ENCODE data around the gene KIF7.

Gene KIF7

GRCh38 chr15:89669941-89670340, 14.7 kb upstream of the KIF7 start:
- H3K27ac ChIP-seq (ENCODE audit: low read depth in 2 of 2, low read length in 2 of 2) = no peak overlapping the region
- no peaks in the 10 kb centered on the region for H3K27me3 ChIP-seq (ENCODE audit: control insufficient read depth in 2 of 2, insufficient read depth in 2 of 2, low read length in 2 of 2)
- H3K9ac ChIP-seq (ENCODE audit: low read depth in 1 of 2, low read length in 2 of 2) = no peak overlapping the region
- peaks cover 6 to 9% of the 10 kb centered on the region in 2 donors for H3K4me1 ChIP-seq (ENCODE audit: control insufficient read depth in 2 of 2, insufficient read depth in 2 of 2, low read length in 2 of 2)
- H3K9me3 ChIP-seq (ENCODE audit: control insufficient read depth in 2 of 2, low read length in 2 of 2) = no peaks in the 10 kb centered on the region
- no peak overlapping the region for H3K4me3 ChIP-seq (ENCODE audit: low read length in 2 of 2)
- no peaks in the 10 kb centered on the region for H3K36me3 ChIP-seq (ENCODE audit: control insufficient read depth in 2 of 2, insufficient read depth in 2 of 2, low read length in 2 of 2)

- H3K9ac ChIP-seq (ENCODE audit: low read depth in 1 of 2, low read length in 2 of 2) = no peak overlapping the region
- H3K4me3 ChIP-seq (ENCODE audit: low read length in 2 of 2) = no peak overlapping the region
- H3K36me3 ChIP-seq (ENCODE audit: control insufficient read depth in 2 of 2, insufficient read depth in 2 of 2, low read length in 2 of 2) = no peaks in the 10 kb centered on the region
- peaks cover 9 to 12% of the 10 kb centered on the region in 2 donors for H3K4me1 ChIP-seq (ENCODE audit: control insufficient read depth in 2 of 2, insufficient read depth in 2 of 2, low read length in 2 of 2)
- H3K27me3 ChIP-seq (ENCODE audit: control insufficient read depth in 2 of 2, insufficient read depth in 2 of 2, low read length in 2 of 2) = no peaks in the 10 kb centered on the region
- no peaks in the 10 kb centered on the region for H3K9me3 ChIP-seq (ENCODE audit: control insufficient read depth in 2 of 2, low read length in 2 of 2)
- no peak overlapping the region for H3K27ac ChIP-seq (ENCODE audit: low read depth in 2 of 2, low read length in 2 of 2)
Observed at GRCh38 chr15:89669309-89669865, 14.1 kb upstream of the KIF7 start.

GRCh38 chr15:89668171-89668570, 12.9 kb upstream of the KIF7 start:
- Histone ChIP-seq H3K9ac (ENCODE audit: low read depth in 1 of 2, low read length in 2 of 2) (no peak overlapping the region), H3K36me3 (ENCODE audit: control insufficient read depth in 2 of 2, insufficient read depth in 2 of 2, low read length in 2 of 2) (no peaks in the 10 kb centered on the region), H3K27ac (ENCODE audit: low read depth in 2 of 2, low read length in 2 of 2) (no peak overlapping the region), H3K27me3 (ENCODE audit: control insufficient read depth in 2 of 2, insufficient read depth in 2 of 2, low read length in 2 of 2) (no peaks in the 10 kb centered on the region), H3K4me1 (ENCODE audit: control insufficient read depth in 2 of 2, insufficient read depth in 2 of 2, low read length in 2 of 2) (peaks cover 10 to 15% of the 10 kb centered on the region in 2 donors), H3K4me3 (ENCODE audit: low read length in 2 of 2) (no peak overlapping the region), H3K9me3 (ENCODE audit: control insufficient read depth in 2 of 2, low read length in 2 of 2) (no peaks in the 10 kb centered on the region)

GRCh38 chr15:89667706-89667960, 12.4 kb upstream of the KIF7 start:
- Histone ChIP-seq H3K27me3 (ENCODE audit: control insufficient read depth in 2 of 2, insufficient read depth in 2 of 2, low read length in 2 of 2) (peaks cover 0 to 3% of the 10 kb centered on the region in 2 donors), H3K9ac (ENCODE audit: low read depth in 1 of 2, low read length in 2 of 2) (no peak overlapping the region), H3K27ac (ENCODE audit: low read depth in 2 of 2, low read length in 2 of 2) (no peak overlapping the region), H3K4me1 (ENCODE audit: control insufficient read depth in 2 of 2, insufficient read depth in 2 of 2, low read length in 2 of 2) (peaks cover 15 to 20% of the 10 kb centered on the region in 2 donors), H3K9me3 (ENCODE audit: control insufficient read depth in 2 of 2, low read length in 2 of 2) (no peaks in the 10 kb centered on the region), H3K4me3 (ENCODE audit: low read length in 2 of 2) (no peak overlapping the region), H3K36me3 (ENCODE audit: control insufficient read depth in 2 of 2, insufficient read depth in 2 of 2, low read length in 2 of 2) (no peaks in the 10 kb centered on the region)

GRCh38 chr15:89666858-89667705, 11.8 kb upstream of the KIF7 start:
- Histone ChIP-seq H3K9ac (ENCODE audit: low read depth in 1 of 2, low read length in 2 of 2) (no peak overlapping the region), H3K36me3 (ENCODE audit: control insufficient read depth in 2 of 2, insufficient read depth in 2 of 2, low read length in 2 of 2) (no peaks in the 10 kb centered on the region), H3K27ac (ENCODE audit: low read depth in 2 of 2, low read length in 2 of 2) (no peak overlapping the region), H3K4me3 (ENCODE audit: low read length in 2 of 2) (no peak overlapping the region), H3K27me3 (ENCODE audit: control insufficient read depth in 2 of 2, insufficient read depth in 2 of 2, low read length in 2 of 2) (peaks cover 0 to 3% of the 10 kb centered on the region in 2 donors), H3K4me1 (ENCODE audit: control insufficient read depth in 2 of 2, insufficient read depth in 2 of 2, low read length in 2 of 2) (peaks cover 19 to 26% of the 10 kb centered on the region in 2 donors), H3K9me3 (ENCODE audit: control insufficient read depth in 2 of 2, low read length in 2 of 2) (no peaks in the 10 kb centered on the region)

- H3K27ac ChIP-seq (ENCODE audit: low read depth in 2 of 2, low read length in 2 of 2) = peak overlapping the region; percentile 61 to 71
- no peaks in the 10 kb centered on the region for H3K36me3 ChIP-seq (ENCODE audit: control insufficient read depth in 2 of 2, insufficient read depth in 2 of 2, low read length in 2 of 2)
- H3K4me1 ChIP-seq (ENCODE audit: control insufficient read depth in 2 of 2, insufficient read depth in 2 of 2, low read length in 2 of 2) = peaks cover 19 to 24% of the 10 kb centered on the region in 2 donors
- H3K9ac ChIP-seq (ENCODE audit: low read depth in 1 of 2, low read length in 2 of 2) = peak overlapping the region in 1 of 2 donors; percentile 10
- peaks cover 0 to 3% of the 10 kb centered on the region in 2 donors for H3K27me3 ChIP-seq (ENCODE audit: control insufficient read depth in 2 of 2, insufficient read depth in 2 of 2, low read length in 2 of 2)
- H3K9me3 ChIP-seq (ENCODE audit: control insufficient read depth in 2 of 2, low read length in 2 of 2) = no peaks in the 10 kb centered on the region
- peak overlapping the region; percentile 51 to 52 for H3K4me3 ChIP-seq (ENCODE audit: low read length in 2 of 2)
Observed at GRCh38 chr15:89666184-89666857, 11.1 kb upstream of the KIF7 start.

- Histone ChIP-seq H3K27ac (ENCODE audit: low read depth in 2 of 2, low read length in 2 of 2) (peak overlapping the region; percentile 61 to 71), H3K9ac (ENCODE audit: low read depth in 1 of 2, low read length in 2 of 2) (peak overlapping the region; percentile 10 to 76), H3K4me3 (ENCODE audit: low read length in 2 of 2) (peak overlapping the region; percentile 51 to 52), H3K27me3 (ENCODE audit: control insufficient read depth in 2 of 2, insufficient read depth in 2 of 2, low read length in 2 of 2) (peaks cover 0 to 3% of the 10 kb centered on the region in 2 donors), H3K4me1 (ENCODE audit: control insufficient read depth in 2 of 2, insufficient read depth in 2 of 2, low read length in 2 of 2) (peaks cover 19 to 21% of the 10 kb centered on the region in 2 donors), H3K9me3 (ENCODE audit: control insufficient read depth in 2 of 2, low read length in 2 of 2) (no peaks in the 10 kb centered on the region), H3K36me3 (ENCODE audit: control insufficient read depth in 2 of 2, insufficient read depth in 2 of 2, low read length in 2 of 2) (no peaks in the 10 kb centered on the region)
Observed at GRCh38 chr15:89665449-89666181, 10.3 kb upstream of the KIF7 start.

GRCh38 chr15:89664441-89665350, 9.4 kb upstream of the KIF7 start:
- H3K9me3 ChIP-seq (ENCODE audit: control insufficient read depth in 2 of 2, low read length in 2 of 2) = no peaks in the 10 kb centered on the region
- H3K4me1 ChIP-seq (ENCODE audit: control insufficient read depth in 2 of 2, insufficient read depth in 2 of 2, low read length in 2 of 2) = peaks cover 19 to 21% of the 10 kb centered on the region in 2 donors
- peak overlapping the region; percentile 51 to 52 for H3K4me3 ChIP-seq (ENCODE audit: low read length in 2 of 2)
- peak overlapping the region in 1 of 2 donors; percentile 76 for H3K9ac ChIP-seq (ENCODE audit: low read depth in 1 of 2, low read length in 2 of 2)
- peaks cover 0 to 3% of the 10 kb centered on the region in 2 donors for H3K27me3 ChIP-seq (ENCODE audit: control insufficient read depth in 2 of 2, insufficient read depth in 2 of 2, low read length in 2 of 2)
- H3K36me3 ChIP-seq (ENCODE audit: control insufficient read depth in 2 of 2, insufficient read depth in 2 of 2, low read length in 2 of 2) = no peaks in the 10 kb centered on the region
- peak overlapping the region in 1 of 2 donors; percentile 61 for H3K27ac ChIP-seq (ENCODE audit: low read depth in 2 of 2, low read length in 2 of 2)

GRCh38 chr15:89662893-89663626, 7.8 kb upstream of the KIF7 start:
- Histone ChIP-seq H3K4me1 (ENCODE audit: control insufficient read depth in 2 of 2, insufficient read depth in 2 of 2, low read length in 2 of 2) (peaks cover 19 to 21% of the 10 kb centered on the region in 2 donors), H3K36me3 (ENCODE audit: control insufficient read depth in 2 of 2, insufficient read depth in 2 of 2, low read length in 2 of 2) (no peaks in the 10 kb centered on the region), H3K27ac (ENCODE audit: low read depth in 2 of 2, low read length in 2 of 2) (peak overlapping the region; percentile 88 to 90), H3K9ac (ENCODE audit: low read depth in 1 of 2, low read length in 2 of 2) (peak overlapping the region; percentile 53 to 65), H3K4me3 (ENCODE audit: low read length in 2 of 2) (peak overlapping the region; percentile 28 to 59), H3K9me3 (ENCODE audit: control insufficient read depth in 2 of 2, low read length in 2 of 2) (no peaks in the 10 kb centered on the region), H3K27me3 (ENCODE audit: control insufficient read depth in 2 of 2, insufficient read depth in 2 of 2, low read length in 2 of 2) (peaks cover 0 to 3% of the 10 kb centered on the region in 2 donors)

All from mucosa of rectum (tissue), 2 donors.